Activated CD4-positive, alpha-beta T cell treated with anti-CD3 and anti-CD28 coated beads, Interleukin-2, amount 50 U/mL, for 16 hours (primary cell): ENCODE results near the gene ACSL6.

Source experiments
- DNase-seq: peaks from one replicate; pipeline ENCODE4 v3.0.0-alpha.2; 2020

The ACSL6 gene

GRCh38 chr5:131998431-131999040 is 12.9 kb downstream of the ACSL6 start:
- DNase-seq, result no peak

DNA sequence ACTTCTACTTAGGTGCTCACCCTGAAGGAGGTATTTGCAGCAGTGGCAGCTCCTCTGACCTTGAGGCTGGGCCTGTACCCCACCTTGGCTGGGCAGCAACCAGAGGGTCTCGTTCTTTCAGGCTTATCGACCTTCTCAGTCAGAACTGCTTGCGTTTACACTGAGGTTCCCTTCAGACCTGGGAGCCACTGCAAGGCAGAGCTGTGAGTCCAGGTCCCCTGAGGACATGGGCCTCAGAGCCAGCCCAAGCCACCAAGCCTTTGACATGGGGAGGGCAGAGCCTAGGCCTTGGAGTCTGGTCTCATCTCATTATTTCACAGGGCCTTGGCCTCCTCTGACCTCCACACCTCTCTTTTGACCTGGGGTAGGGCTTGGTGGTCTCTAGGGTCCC is 13.7 kb downstream of the ACSL6 start:
- no peak for DNase-seq

GRCh38 chr5:131997026-131997726 is 14.3 kb downstream of the ACSL6 start:
- DNase-seq, result no peak

DNA sequence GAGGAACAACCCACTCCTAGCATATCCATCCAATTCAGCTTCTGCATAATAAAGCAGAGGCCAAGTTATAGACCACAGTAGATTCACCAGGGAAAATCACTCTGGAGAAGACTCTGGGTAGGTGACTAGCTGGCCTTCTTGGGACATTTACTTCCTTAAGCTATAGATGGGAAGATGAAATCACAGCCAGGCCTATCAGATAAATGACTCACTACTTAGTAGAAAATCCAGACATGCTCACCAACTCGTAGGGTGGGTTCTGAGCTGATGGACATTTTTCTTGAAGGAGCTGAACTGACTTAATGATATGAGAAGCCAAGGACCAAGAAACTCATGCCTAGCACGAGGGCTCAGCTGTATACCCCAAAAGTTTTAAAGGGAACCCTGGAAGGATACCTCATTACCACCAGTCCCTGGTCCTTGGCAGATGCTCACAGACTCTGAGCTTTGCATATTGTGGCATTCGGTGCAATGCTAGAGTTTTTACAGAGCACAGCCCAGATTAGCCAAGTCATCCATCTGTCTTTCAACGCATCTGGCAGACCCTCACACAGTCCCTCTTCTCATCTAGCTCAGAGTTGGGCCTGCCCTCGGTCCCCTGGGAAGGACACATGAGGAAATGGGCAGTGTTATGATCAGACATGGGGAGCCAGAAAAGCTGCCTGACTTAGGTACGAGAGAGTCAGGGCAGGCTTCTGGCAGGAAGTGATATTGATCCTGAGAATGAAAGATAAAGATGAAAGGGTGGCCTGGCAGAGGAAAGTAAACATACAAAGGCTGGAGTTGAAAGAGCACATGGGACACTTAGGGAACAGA is 15.0 kb downstream of the ACSL6 start:
- DNase-seq, result no peak

GRCh38 chr5:131994533-131995226 is 16.8 kb downstream of the ACSL6 start:
- no peak for DNase-seq

DNA sequence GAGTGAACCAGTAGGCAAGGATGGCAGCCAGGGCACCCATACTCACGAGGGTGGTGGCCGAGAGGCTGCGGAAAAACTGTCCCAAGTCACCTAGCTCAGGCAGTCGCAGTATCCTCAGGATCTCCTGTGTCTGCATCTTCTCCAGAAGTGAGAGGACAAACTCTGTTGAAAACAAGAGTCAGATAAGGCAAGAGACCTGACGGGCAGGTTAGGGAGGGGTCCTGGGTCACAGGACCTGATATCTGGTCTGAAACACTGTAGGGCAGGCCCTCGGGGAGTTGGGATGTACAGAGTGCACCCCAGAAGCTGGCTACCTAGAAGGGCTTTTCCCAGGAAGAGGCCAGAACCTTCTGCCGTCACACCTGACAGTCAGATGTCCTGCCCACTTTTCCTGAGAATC is 17.4 kb downstream of the ACSL6 start:
- no peak for DNase-seq

DNA sequence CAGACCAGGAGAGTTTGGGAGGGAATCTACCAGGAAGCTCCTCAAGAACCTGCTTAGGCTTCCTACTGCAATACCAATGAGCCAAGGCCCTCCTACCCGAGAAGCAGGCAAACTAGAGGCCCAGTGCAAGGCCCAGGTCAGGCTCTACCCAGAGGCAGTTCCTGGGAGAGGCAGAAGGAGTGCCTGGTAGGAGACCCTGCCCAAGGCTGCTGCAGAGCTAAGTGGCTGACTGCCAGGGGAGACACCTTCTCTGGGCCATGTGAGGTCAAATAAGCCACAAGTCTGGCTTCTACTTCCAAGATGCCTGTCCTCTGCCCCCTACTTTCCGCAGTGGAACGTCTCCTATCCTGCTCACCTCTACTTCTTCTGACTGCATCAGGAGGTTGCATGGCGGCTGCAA is 17.8 kb downstream of the ACSL6 start:
- DNase-seq, result no peak

DNA sequence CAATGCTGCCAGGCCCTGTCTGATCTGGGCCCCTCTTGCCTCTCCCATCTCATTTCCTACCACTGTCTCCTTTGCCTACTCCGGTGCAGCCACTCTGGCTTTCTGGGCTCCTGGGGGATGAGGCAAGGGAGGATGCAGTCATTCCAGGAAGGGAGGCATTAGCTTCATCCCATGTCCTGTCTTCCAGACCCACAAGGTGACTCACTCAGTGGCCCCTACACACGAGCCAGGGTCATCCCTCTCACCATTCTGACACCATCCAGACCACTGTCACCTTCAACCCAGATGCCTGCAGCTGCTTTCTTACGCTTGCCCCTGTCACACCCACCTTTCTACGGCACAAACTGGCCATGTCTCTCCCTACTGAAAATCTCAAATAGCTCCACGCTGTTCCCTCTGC is 19.1 kb downstream of the ACSL6 start:
- DNase-seq, result no peak

DNA sequence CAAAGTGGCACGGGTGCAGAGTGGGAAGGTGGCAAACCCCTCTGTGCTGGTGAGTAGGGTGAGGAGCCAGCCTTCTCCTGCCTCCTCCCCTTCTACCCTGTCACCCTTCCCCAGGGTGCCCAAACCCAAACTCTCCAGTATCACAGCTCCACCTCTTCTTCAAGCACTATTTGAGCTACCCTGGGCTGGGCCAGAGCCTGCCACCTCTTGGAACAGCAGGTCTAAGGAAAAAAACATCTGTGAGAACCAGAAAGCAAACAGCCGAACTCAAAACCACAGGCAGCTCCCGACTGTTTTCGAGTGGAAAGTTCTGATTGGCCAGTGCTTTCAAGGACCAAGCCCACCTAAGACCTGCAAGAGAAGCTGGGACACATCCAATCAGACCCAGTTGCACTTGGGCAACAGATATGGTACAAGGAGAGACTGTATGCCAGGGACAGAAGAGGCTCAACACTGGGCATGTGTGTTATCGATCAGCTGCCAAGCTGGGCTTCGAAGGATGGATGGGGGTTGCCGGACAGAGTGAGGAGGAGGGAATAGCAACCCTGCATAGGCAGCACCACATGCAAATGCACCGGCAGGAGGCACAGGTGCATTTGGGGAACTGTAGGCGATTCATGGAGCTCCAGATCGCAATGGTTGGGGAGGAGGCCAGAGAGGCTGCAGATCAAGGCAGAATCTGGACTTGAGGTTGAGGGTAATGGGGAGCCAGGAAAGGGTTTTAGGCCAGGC is 19.7 kb downstream of the ACSL6 start:
- no peak for DNase-seq

GRCh38 chr5:131990716-131991115 is 20.7 kb downstream of the ACSL6 start:
- DNase-seq, result no peak

DNA sequence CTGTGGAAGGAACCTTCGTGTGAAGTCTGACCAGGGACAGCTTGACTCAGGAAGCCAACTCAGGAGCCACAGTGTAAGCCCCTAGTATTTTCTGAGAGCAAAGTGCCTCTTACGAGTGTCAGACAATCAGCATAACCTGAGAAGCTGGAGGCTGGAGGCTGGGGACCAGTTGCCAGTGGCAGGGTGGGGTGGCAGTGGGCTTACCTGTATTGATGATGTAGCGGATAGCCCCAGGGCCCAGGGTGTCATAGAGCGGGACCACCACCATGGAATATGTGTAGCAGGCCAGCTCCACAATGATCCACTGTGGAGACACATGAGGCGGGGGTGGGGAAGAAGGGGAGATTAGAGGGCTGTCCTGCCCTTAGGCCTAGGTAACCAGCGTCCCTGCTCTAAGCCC is 22.9 kb downstream of the ACSL6 start:
- no peak for DNase-seq

- no peak for DNase-seq
Measured at GRCh38 chr5:131987251-131987650, 24.2 kb downstream of the ACSL6 start.

DNA sequence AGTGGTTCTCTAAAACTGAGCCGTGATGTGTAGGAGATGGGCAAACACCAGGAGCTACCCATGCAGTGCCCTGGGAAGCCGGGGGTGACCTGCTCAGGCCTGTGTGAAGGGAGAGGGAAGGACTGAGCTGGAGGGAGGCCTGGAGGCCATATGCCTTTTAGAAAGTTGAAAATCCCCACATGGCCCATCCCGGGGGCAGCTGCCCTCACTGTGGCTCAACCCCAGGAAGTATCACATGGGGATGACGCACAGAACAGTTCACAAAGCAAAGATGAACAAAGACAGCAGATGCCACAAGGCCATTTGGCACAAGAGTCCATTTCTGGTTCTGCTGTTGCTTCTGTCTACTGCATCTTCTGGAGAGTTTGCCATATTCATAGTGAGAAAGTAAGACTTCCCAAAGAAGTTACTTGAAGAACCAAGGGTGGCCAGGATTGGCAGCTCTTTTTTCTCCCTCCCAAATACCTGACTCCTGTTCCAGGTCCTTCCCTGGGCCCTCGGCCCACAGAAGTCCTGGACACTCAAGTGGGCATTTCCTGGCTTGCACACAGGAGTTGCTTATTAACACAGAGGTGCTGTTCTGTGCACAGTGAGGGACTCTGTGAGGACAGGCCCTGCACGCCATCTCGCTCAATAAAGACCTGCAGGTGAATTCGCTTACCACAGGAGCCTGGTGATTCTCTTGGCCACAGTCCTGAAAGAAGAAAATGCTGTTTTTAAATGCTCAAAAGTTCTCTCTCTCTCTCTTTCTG is 25.1 kb downstream of the ACSL6 start:
- DNase-seq, result no peak

GRCh38 chr5:131984956-131985665 is 26.3 kb downstream of the ACSL6 start:
- no peak for DNase-seq

DNA sequence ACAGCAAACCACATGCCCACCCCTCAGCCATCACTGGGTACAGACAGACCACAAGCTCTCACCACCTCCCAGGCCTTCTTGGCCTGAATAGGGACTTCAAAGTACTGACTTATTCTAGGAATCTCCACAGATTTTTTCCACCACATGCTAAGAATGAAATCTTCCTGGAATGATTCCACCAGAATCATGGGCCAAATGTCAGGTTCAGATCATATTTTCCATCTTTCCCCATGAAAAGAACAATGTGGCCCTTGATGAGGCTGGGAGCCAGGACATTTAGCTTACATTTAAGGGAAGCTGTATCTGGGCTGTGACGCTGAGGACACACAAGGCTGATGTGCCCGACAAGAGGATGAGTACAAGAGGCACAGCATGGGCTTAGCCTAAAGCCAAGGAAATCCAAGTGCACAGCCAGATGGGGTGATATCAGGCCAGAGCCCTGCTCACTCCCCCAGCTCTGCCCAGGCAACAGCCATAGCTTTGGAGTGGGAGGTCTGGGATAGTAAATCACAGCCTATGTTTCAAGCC is 28.1 kb downstream of the ACSL6 start:
- DNase-seq, result no peak

GRCh38 chr5:131981516-131981915 is 29.9 kb downstream of the ACSL6 start:
- no peak for DNase-seq

GRCh38 chr5:131980696-131981095 is 30.8 kb downstream of the ACSL6 start:
- no peak for DNase-seq

DNA sequence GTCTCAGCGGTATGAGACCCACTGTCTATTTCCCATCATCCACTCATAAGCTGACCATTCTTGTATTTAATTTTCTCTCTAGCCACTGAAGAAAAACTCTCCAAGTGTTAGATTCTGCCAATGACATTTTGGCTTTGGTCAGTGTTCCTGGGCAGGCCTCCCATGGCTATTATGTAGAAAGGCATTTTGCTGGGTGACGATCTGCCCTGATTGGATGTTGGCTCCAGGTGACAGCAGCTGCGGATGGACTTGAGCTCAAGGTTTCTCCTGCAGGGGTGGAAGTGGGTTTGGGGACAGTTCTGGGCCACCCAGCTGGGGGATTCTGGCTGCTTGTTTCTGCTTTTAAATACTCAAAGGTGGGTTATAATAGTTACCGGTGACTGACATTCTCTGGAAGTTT is 31.6 kb downstream of the ACSL6 start:
- no peak for DNase-seq

DNA sequence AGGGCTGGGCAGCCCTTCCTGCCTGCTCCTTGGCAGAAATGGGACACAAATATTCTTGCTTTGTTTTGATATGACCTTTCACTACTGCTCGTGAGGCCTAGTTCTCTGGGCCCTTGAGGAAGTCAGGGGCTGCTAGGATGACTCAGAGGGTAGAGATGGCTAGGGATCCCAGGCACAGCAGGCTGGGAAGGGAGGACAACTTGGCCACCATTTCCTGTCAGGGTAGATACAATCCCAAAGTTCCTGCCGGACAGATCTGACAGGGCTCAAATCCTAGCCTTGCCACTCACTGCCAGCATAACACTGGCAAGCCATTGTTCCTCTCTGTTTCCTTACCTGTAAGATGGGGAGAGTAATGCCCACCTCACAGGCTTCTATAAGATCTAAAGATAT is 34.2 kb downstream of the ACSL6 start:
- no peak for DNase-seq

DNA sequence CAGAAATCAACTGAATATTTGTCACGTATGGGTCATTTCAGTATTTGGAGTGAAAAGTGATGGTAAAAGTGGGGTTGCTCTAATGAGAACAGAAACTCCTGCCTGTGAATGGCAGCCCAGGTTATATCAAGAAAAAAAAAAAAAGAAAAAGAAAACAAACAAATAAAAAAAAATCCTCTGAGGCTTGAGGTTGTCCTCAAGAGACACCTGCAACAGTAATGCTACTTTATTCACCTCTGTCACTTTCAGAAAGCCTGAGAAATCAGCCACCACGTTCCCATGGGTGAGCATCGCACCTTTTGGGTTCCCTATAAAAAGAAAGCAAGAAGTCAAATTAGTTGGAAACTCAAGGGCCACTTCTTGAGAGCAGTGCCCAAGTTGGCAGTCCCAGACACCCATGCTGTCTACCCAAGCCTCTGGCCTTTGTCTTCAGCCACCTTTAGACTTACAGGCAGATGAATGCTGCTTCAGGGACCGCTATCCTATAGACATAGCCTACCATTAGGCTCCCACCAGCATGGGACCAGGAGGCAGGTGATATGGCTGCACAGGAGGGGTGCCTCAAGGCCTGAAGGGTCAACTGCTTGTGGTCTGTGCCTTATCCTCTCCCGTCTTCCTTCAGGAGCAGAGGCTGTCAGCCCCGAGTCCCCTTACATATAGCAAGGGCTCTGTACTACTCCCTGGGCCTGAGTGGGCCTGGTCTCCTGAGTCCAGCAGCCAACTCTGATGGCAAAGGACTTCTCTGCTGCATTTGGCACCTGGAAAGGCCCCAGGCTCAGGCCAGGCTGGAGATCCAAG is 34.8 kb downstream of the ACSL6 start:
- DNase-seq, result no peak
